ENCODE data around the gene MCF2L.

MCF2L gene

GRCh38 chr13:112966776-112967175 is 2.2 kb upstream of the MCF2L start:
- 92% methylated on average over 6 of the region's 6 CpGs for WGBS
- H3K23ac ChIP-seq (ENCODE audit: low read length in 2 of 2) = no peak overlapping the region
- no peak overlapping the region for H4K91ac ChIP-seq (ENCODE audit: low read length)
- H3K27me3 ChIP-seq (ENCODE audit: control insufficient read depth in 1 of 2, insufficient read depth in 1 of 2, low read length in 2 of 2) = peaks cover 65 to 83% of the 10 kb centered on the region in 2 experiments
- H4K8ac ChIP-seq (ENCODE audit: low read length) = no peak overlapping the region
- no peak overlapping the region for H2BK120ac ChIP-seq (ENCODE audit: low read depth, low read length)
- DNase-seq = no peak
- H3K18ac ChIP-seq (ENCODE audit: low read depth in 1 of 2, low read length in 2 of 2) = no peak overlapping the region
- no peak overlapping the region for H3K27ac ChIP-seq (ENCODE audit: low read length, poor library complexity, severe bottlenecking)
- H2BK15ac ChIP-seq (ENCODE audit: low read depth, poor library complexity, severe bottlenecking) = no peak overlapping the region
- H2AFZ ChIP-seq (ENCODE audit: low read depth, low read length) = no peak overlapping the region
- no peak overlapping the region for H3K4me2 ChIP-seq (ENCODE audit: low read length, poor library complexity, severe bottlenecking)
- H3K79me1 ChIP-seq (replicated peaks; ENCODE audit: low read length, poor library complexity, severe bottlenecking) = no peaks in the 10 kb centered on the region
- no peak overlapping the region for H3K4me3 ChIP-seq (ENCODE audit: insufficient read depth in 1 of 2, low read depth in 1 of 2, low read length in 2 of 2)
- peaks cover 18% of the 10 kb centered on the region for H3K4me1 ChIP-seq (ENCODE audit: control insufficient read depth, insufficient read depth, low read depth, low read length)
- no peak overlapping the region for H2BK12ac ChIP-seq (ENCODE audit: low read length in 2 of 2)
- no peaks in the 10 kb centered on the region for H3K36me3 ChIP-seq (ENCODE audit: control insufficient read depth in 1 of 2, insufficient read depth in 2 of 2, low read depth in 1 of 2, low read length in 2 of 2)
- no peak overlapping the region for H3K14ac ChIP-seq (ENCODE audit: low read length in 2 of 2)
- peaks cover 13% of the 10 kb centered on the region for H3K9me3 ChIP-seq (ENCODE audit: control insufficient read depth, low read length)
- no peak overlapping the region for H3K4ac ChIP-seq (ENCODE audit: low read depth in 1 of 2, low read length in 2 of 2)
- no peak overlapping the region for H2AK5ac ChIP-seq (ENCODE audit: low read length, severe bottlenecking)
- H3K9ac ChIP-seq (ENCODE audit: low read length) = no peak overlapping the region
- H2BK5ac ChIP-seq (ENCODE audit: low read depth, low read length, poor library complexity, severe bottlenecking) = no peak overlapping the region

- Histone ChIP-seq H4K91ac (ENCODE audit: low read length) (peak overlapping the region; percentile 7), H3K18ac (ENCODE audit: low read depth in 1 of 2, low read length in 2 of 2) (no peak overlapping the region), H3K79me1 (replicated peaks; ENCODE audit: low read length, poor library complexity, severe bottlenecking) (no peaks in the 10 kb centered on the region), H3K9ac (ENCODE audit: low read length) (no peak overlapping the region), H3K4me3 (ENCODE audit: insufficient read depth in 1 of 2, low read depth in 1 of 2, low read length in 2 of 2) (no peak overlapping the region), H4K8ac (ENCODE audit: low read length) (no peak overlapping the region), H3K36me3 (ENCODE audit: control insufficient read depth in 1 of 2, insufficient read depth in 2 of 2, low read depth in 1 of 2, low read length in 2 of 2) (no peaks in the 10 kb centered on the region), H3K14ac (ENCODE audit: low read length in 2 of 2) (no peak overlapping the region), H3K4ac (ENCODE audit: low read depth in 1 of 2, low read length in 2 of 2) (no peak overlapping the region), H2AK5ac (ENCODE audit: low read length, severe bottlenecking) (no peak overlapping the region), H2AFZ (ENCODE audit: low read depth, low read length) (no peak overlapping the region), H3K27ac (ENCODE audit: low read length, poor library complexity, severe bottlenecking) (no peak overlapping the region), H3K4me2 (ENCODE audit: low read length, poor library complexity, severe bottlenecking) (no peak overlapping the region), H3K4me1 (ENCODE audit: control insufficient read depth, insufficient read depth, low read depth, low read length) (peaks cover 18% of the 10 kb centered on the region), H2BK15ac (ENCODE audit: low read depth, poor library complexity, severe bottlenecking) (no peak overlapping the region), H2BK120ac (ENCODE audit: low read depth, low read length) (no peak overlapping the region), H2BK12ac (ENCODE audit: low read length in 2 of 2) (no peak overlapping the region), H3K27me3 (ENCODE audit: control insufficient read depth in 1 of 2, insufficient read depth in 1 of 2, low read length in 2 of 2) (peaks cover 67 to 91% of the 10 kb centered on the region in 2 experiments), H3K23ac (ENCODE audit: low read length in 2 of 2) (no peak overlapping the region), H3K9me3 (ENCODE audit: control insufficient read depth, low read length) (peaks cover 20% of the 10 kb centered on the region), H2BK5ac (ENCODE audit: low read depth, low read length, poor library complexity, severe bottlenecking) (no peak overlapping the region)
- no peak for DNase-seq
- 93% methylated on average over 21 of the region's 22 CpGs for WGBS
Observed at GRCh38 chr13:112967686-112968379, 1.2 kb upstream of the MCF2L start.

- Histone ChIP-seq H3K18ac (ENCODE audit: low read depth in 1 of 2, low read length in 2 of 2) (no peak overlapping the region), H3K4me1 (ENCODE audit: control insufficient read depth, insufficient read depth, low read depth, low read length) (peaks cover 18% of the 10 kb centered on the region), H3K4ac (ENCODE audit: low read depth in 1 of 2, low read length in 2 of 2) (no peak overlapping the region), H3K9ac (ENCODE audit: low read length) (no peak overlapping the region), H3K9me3 (ENCODE audit: control insufficient read depth, low read length) (peaks cover 20% of the 10 kb centered on the region), H2AFZ (ENCODE audit: low read depth, low read length) (no peak overlapping the region), H2BK15ac (ENCODE audit: low read depth, poor library complexity, severe bottlenecking) (no peak overlapping the region), H3K36me3 (ENCODE audit: control insufficient read depth in 1 of 2, insufficient read depth in 2 of 2, low read depth in 1 of 2, low read length in 2 of 2) (no peaks in the 10 kb centered on the region), H3K27me3 (ENCODE audit: control insufficient read depth in 1 of 2, insufficient read depth in 1 of 2, low read length in 2 of 2) (peaks cover 68 to 91% of the 10 kb centered on the region in 2 experiments), H3K79me1 (replicated peaks; ENCODE audit: low read length, poor library complexity, severe bottlenecking) (no peaks in the 10 kb centered on the region), H3K23ac (ENCODE audit: low read length in 2 of 2) (no peak overlapping the region), H2BK12ac (ENCODE audit: low read length in 2 of 2) (no peak overlapping the region), H3K27ac (ENCODE audit: low read length, poor library complexity, severe bottlenecking) (no peak overlapping the region), H2BK5ac (ENCODE audit: low read depth, low read length, poor library complexity, severe bottlenecking) (no peak overlapping the region), H3K14ac (ENCODE audit: low read length in 2 of 2) (no peak overlapping the region), H4K8ac (ENCODE audit: low read length) (no peak overlapping the region), H4K91ac (ENCODE audit: low read length) (no peak overlapping the region), H3K4me3 (ENCODE audit: insufficient read depth in 1 of 2, low read depth in 1 of 2, low read length in 2 of 2) (peak overlapping the region in 1 of 2 experiments; percentile 41), H2BK120ac (ENCODE audit: low read depth, low read length) (no peak overlapping the region), H2AK5ac (ENCODE audit: low read length, severe bottlenecking) (no peak overlapping the region), H3K4me2 (ENCODE audit: low read length, poor library complexity, severe bottlenecking) (peak overlapping the region; percentile 70)
- no peak for DNase-seq
- WGBS = 11% methylated on average over 52 of the region's 52 CpGs
Observed at GRCh38 chr13:112968380-112968909, 569 bp upstream of the MCF2L start.

- Histone ChIP-seq H3K27me3 (ENCODE audit: control insufficient read depth in 1 of 2, insufficient read depth in 1 of 2, low read length in 2 of 2) (peaks cover 75 to 93% of the 10 kb centered on the region in 2 experiments), H4K8ac (ENCODE audit: low read length) (no peak overlapping the region), H2BK120ac (ENCODE audit: low read depth, low read length) (no peak overlapping the region), H3K4me3 (ENCODE audit: insufficient read depth in 1 of 2, low read depth in 1 of 2, low read length in 2 of 2) (peak overlapping the region in 1 of 2 experiments; percentile 41), H4K91ac (ENCODE audit: low read length) (no peak overlapping the region), H2BK5ac (ENCODE audit: low read depth, low read length, poor library complexity, severe bottlenecking) (no peak overlapping the region), H3K9ac (ENCODE audit: low read length) (no peak overlapping the region), H3K79me1 (replicated peaks; ENCODE audit: low read length, poor library complexity, severe bottlenecking) (no peaks in the 10 kb centered on the region), H3K4ac (ENCODE audit: low read depth in 1 of 2, low read length in 2 of 2) (no peak overlapping the region), H3K36me3 (ENCODE audit: control insufficient read depth in 1 of 2, insufficient read depth in 2 of 2, low read depth in 1 of 2, low read length in 2 of 2) (no peaks in the 10 kb centered on the region), H3K27ac (ENCODE audit: low read length, poor library complexity, severe bottlenecking) (no peak overlapping the region), H2AK5ac (ENCODE audit: low read length, severe bottlenecking) (no peak overlapping the region), H2BK12ac (ENCODE audit: low read length in 2 of 2) (no peak overlapping the region), H3K4me2 (ENCODE audit: low read length, poor library complexity, severe bottlenecking) (no peak overlapping the region), H2AFZ (ENCODE audit: low read depth, low read length) (no peak overlapping the region), H3K18ac (ENCODE audit: low read depth in 1 of 2, low read length in 2 of 2) (no peak overlapping the region), H3K14ac (ENCODE audit: low read length in 2 of 2) (no peak overlapping the region), H2BK15ac (ENCODE audit: low read depth, poor library complexity, severe bottlenecking) (no peak overlapping the region), H3K9me3 (ENCODE audit: control insufficient read depth, low read length) (peaks cover 20% of the 10 kb centered on the region), H3K23ac (ENCODE audit: low read length in 2 of 2) (no peak overlapping the region), H3K4me1 (ENCODE audit: control insufficient read depth, insufficient read depth, low read depth, low read length) (peaks cover 18% of the 10 kb centered on the region)
- WGBS = 66% methylated on average over 13 of the region's 13 CpGs
- no peak for DNase-seq
Observed at GRCh38 chr13:112969692-112970338, 801 bp downstream of the MCF2L start.

Data from mesenchymal stem cell (in vitro differentiated cells and primary cell).